ENCODE results near the gene RPRD1B. TPM values are rescaled to one million over a fixed set of nuclear protein-coding genes. Genes with fewer than 3 reads are reported as not detected.
A peak's percentile ranks its signal among the peaks of the same experiment; 100 is the strongest.

RPRD1B gene
- polyA plus RNA-seq, 2 donors: 4.9 to 10.2 TPM

GRCh38 chr20:38065764-38066375 is 32.3 kb downstream of the RPRD1B start:
- 53 to 62% methylated on average over 10 of the region's 10 CpGs for WGBS, 2 donors

GRCh38 chr20:38066969-38067716 is 33.6 kb downstream of the RPRD1B start:
- H3K9me3 ChIP-seq (ENCODE audit: control insufficient read depth in 2 of 2, insufficient read depth in 1 of 2, low read depth in 1 of 2, low read length in 1 of 2): no peaks in the 10 kb centered on the region
- 78 to 79% methylated on average over 9 of the region's 9 CpGs for WGBS, 2 donors
- H3K27ac ChIP-seq (ENCODE audit: low read depth in 2 of 2, low read length in 1 of 2): peak overlapping the region in 1 of 2 donors; percentile 6
- H3K4me1 ChIP-seq (ENCODE audit: control insufficient read depth in 2 of 2, insufficient read depth in 2 of 2, low read length in 1 of 2): no peaks in the 10 kb centered on the region
- no peak overlapping the region for H3K4me3 ChIP-seq (ENCODE audit: low read depth in 1 of 2, low read length in 2 of 2)
- H3K27me3 ChIP-seq (ENCODE audit: control insufficient read depth in 1 of 2, insufficient read depth in 2 of 2, low read length in 2 of 2): no peaks in the 10 kb centered on the region
- peaks cover 24 to 26% of the 10 kb centered on the region in 2 donors for H3K36me3 ChIP-seq (ENCODE audit: control insufficient read depth in 2 of 2, insufficient read depth in 2 of 2, low read length in 1 of 2)

More at GRCh38 chr20:38065764-38066375, 32.3 kb downstream of the RPRD1B start:
- Histone ChIP-seq H3K4me3 (ENCODE audit: low read depth in 1 of 2, low read length in 2 of 2) (no peak overlapping the region), H3K27ac (ENCODE audit: low read depth in 2 of 2, low read length in 1 of 2) (no peak overlapping the region), H3K27me3 (ENCODE audit: control insufficient read depth in 1 of 2, insufficient read depth in 2 of 2, low read length in 2 of 2) (no peaks in the 10 kb centered on the region), H3K36me3 (ENCODE audit: control insufficient read depth in 2 of 2, insufficient read depth in 2 of 2, low read length in 1 of 2) (peaks cover 26 to 27% of the 10 kb centered on the region in 2 donors), H3K4me1 (ENCODE audit: control insufficient read depth in 2 of 2, insufficient read depth in 2 of 2, low read length in 1 of 2) (no peaks in the 10 kb centered on the region), H3K9me3 (ENCODE audit: control insufficient read depth in 2 of 2, insufficient read depth in 1 of 2, low read depth in 1 of 2, low read length in 1 of 2) (no peaks in the 10 kb centered on the region)

GRCh38 chr20:38067717-38068365 is 34.3 kb downstream of the RPRD1B start:
- no peaks in the 10 kb centered on the region for H3K4me1 ChIP-seq (ENCODE audit: control insufficient read depth in 2 of 2, insufficient read depth in 2 of 2, low read length in 1 of 2)
- H3K4me3 ChIP-seq (ENCODE audit: low read depth in 1 of 2, low read length in 2 of 2): no peak overlapping the region
- H3K36me3 ChIP-seq (ENCODE audit: control insufficient read depth in 2 of 2, insufficient read depth in 2 of 2, low read length in 1 of 2): peaks cover 24 to 26% of the 10 kb centered on the region in 2 donors
- 84 to 85% methylated on average over 15 of the region's 15 CpGs for WGBS, 2 donors
- H3K27me3 ChIP-seq (ENCODE audit: control insufficient read depth in 1 of 2, insufficient read depth in 2 of 2, low read length in 2 of 2): no peaks in the 10 kb centered on the region
- H3K27ac ChIP-seq (ENCODE audit: low read depth in 2 of 2, low read length in 1 of 2): no peak overlapping the region
- H3K9me3 ChIP-seq (ENCODE audit: control insufficient read depth in 2 of 2, insufficient read depth in 1 of 2, low read depth in 1 of 2, low read length in 1 of 2): no peaks in the 10 kb centered on the region

GRCh38 chr20:38072898-38073297 is 39.4 kb downstream of the RPRD1B start:
- Histone ChIP-seq H3K27ac (ENCODE audit: low read depth in 2 of 2, low read length in 1 of 2) (peak overlapping the region in 1 of 2 donors; percentile 12), H3K4me1 (ENCODE audit: control insufficient read depth in 2 of 2, insufficient read depth in 2 of 2, low read length in 1 of 2) (no peaks in the 10 kb centered on the region), H3K36me3 (ENCODE audit: control insufficient read depth in 2 of 2, insufficient read depth in 2 of 2, low read length in 1 of 2) (peaks cover 9 to 18% of the 10 kb centered on the region in 2 donors), H3K9me3 (ENCODE audit: control insufficient read depth in 2 of 2, insufficient read depth in 1 of 2, low read depth in 1 of 2, low read length in 1 of 2) (no peaks in the 10 kb centered on the region), H3K27me3 (ENCODE audit: control insufficient read depth in 1 of 2, insufficient read depth in 2 of 2, low read length in 2 of 2) (no peaks in the 10 kb centered on the region), H3K4me3 (ENCODE audit: low read depth in 1 of 2, low read length in 2 of 2) (no peak overlapping the region)
- 73 to 76% methylated on average over 1 of the region's 1 CpG for WGBS, 2 donors

GRCh38 chr20:38073307-38074071 is 39.9 kb downstream of the RPRD1B start:
- H3K4me3 ChIP-seq (ENCODE audit: low read depth in 1 of 2, low read length in 2 of 2): no peak overlapping the region
- H3K36me3 ChIP-seq (ENCODE audit: control insufficient read depth in 2 of 2, insufficient read depth in 2 of 2, low read length in 1 of 2): peaks cover 12 to 18% of the 10 kb centered on the region in 2 donors
- no peaks in the 10 kb centered on the region for H3K9me3 ChIP-seq (ENCODE audit: control insufficient read depth in 2 of 2, insufficient read depth in 1 of 2, low read depth in 1 of 2, low read length in 1 of 2)
- H3K27ac ChIP-seq (ENCODE audit: low read depth in 2 of 2, low read length in 1 of 2): peak overlapping the region; percentile 12 to 43
- 49 to 53% methylated on average over 5 of the region's 5 CpGs for WGBS, 2 donors
- H3K27me3 ChIP-seq (ENCODE audit: control insufficient read depth in 1 of 2, insufficient read depth in 2 of 2, low read length in 2 of 2): no peaks in the 10 kb centered on the region
- no peaks in the 10 kb centered on the region for H3K4me1 ChIP-seq (ENCODE audit: control insufficient read depth in 2 of 2, insufficient read depth in 2 of 2, low read length in 1 of 2)

- Histone ChIP-seq H3K4me1 (ENCODE audit: control insufficient read depth in 2 of 2, insufficient read depth in 2 of 2, low read length in 1 of 2) (no peaks in the 10 kb centered on the region), H3K36me3 (ENCODE audit: control insufficient read depth in 2 of 2, insufficient read depth in 2 of 2, low read length in 1 of 2) (peaks cover 8 to 10% of the 10 kb centered on the region in 2 donors)
- 86 to 90% methylated on average over 3 of the region's 3 CpGs for WGBS, 2 donors
Observed at GRCh38 chr20:38075161-38075998, 41.8 kb downstream of the RPRD1B start.

GRCh38 chr20:38076548-38076947 is 43.0 kb downstream of the RPRD1B start:
- no peaks in the 10 kb centered on the region for H3K27me3 ChIP-seq (ENCODE audit: control insufficient read depth in 1 of 2, insufficient read depth in 2 of 2, low read length in 2 of 2)
- no peak overlapping the region for H3K27ac ChIP-seq (ENCODE audit: low read depth in 2 of 2, low read length in 1 of 2)
- no peaks in the 10 kb centered on the region for H3K4me1 ChIP-seq (ENCODE audit: control insufficient read depth in 2 of 2, insufficient read depth in 2 of 2, low read length in 1 of 2)
- no peaks in the 10 kb centered on the region for H3K9me3 ChIP-seq (ENCODE audit: control insufficient read depth in 2 of 2, insufficient read depth in 1 of 2, low read depth in 1 of 2, low read length in 1 of 2)
- H3K36me3 ChIP-seq (ENCODE audit: control insufficient read depth in 2 of 2, insufficient read depth in 2 of 2, low read length in 1 of 2): peaks cover 4 to 7% of the 10 kb centered on the region in 2 donors
- no peak overlapping the region for H3K4me3 ChIP-seq (ENCODE audit: low read depth in 1 of 2, low read length in 2 of 2)

More at GRCh38 chr20:38075161-38075998, 41.8 kb downstream of the RPRD1B start:
- no peak overlapping the region for H3K27ac ChIP-seq (ENCODE audit: low read depth in 2 of 2, low read length in 1 of 2)
- no peaks in the 10 kb centered on the region for H3K27me3 ChIP-seq (ENCODE audit: control insufficient read depth in 1 of 2, insufficient read depth in 2 of 2, low read length in 2 of 2)
- H3K4me3 ChIP-seq (ENCODE audit: low read depth in 1 of 2, low read length in 2 of 2): no peak overlapping the region
- H3K9me3 ChIP-seq (ENCODE audit: control insufficient read depth in 2 of 2, insufficient read depth in 1 of 2, low read depth in 1 of 2, low read length in 1 of 2): no peaks in the 10 kb centered on the region

GRCh38 chr20:38078084-38078483 is 44.5 kb downstream of the RPRD1B start:
- Histone ChIP-seq H3K9me3 (ENCODE audit: control insufficient read depth in 2 of 2, insufficient read depth in 1 of 2, low read depth in 1 of 2, low read length in 1 of 2) (no peaks in the 10 kb centered on the region), H3K27me3 (ENCODE audit: control insufficient read depth in 1 of 2, insufficient read depth in 2 of 2, low read length in 2 of 2) (no peaks in the 10 kb centered on the region), H3K27ac (ENCODE audit: low read depth in 2 of 2, low read length in 1 of 2) (no peak overlapping the region), H3K4me3 (ENCODE audit: low read depth in 1 of 2, low read length in 2 of 2) (no peak overlapping the region), H3K36me3 (ENCODE audit: control insufficient read depth in 2 of 2, insufficient read depth in 2 of 2, low read length in 1 of 2) (peaks cover 3 to 7% of the 10 kb centered on the region in 2 donors), H3K4me1 (ENCODE audit: control insufficient read depth in 2 of 2, insufficient read depth in 2 of 2, low read length in 1 of 2) (no peaks in the 10 kb centered on the region)
- 95 to 100% methylated on average over 2 of the region's 2 CpGs for WGBS, 2 donors

All from esophagus (tissue), 2 donors.